Liver (tissue), 3 donors: ENCODE results near the gene WNT5A.

Experiments
- CTCF ChIP-seq: fragments of 150-350 bp; IDR thresholded peaks from 2 replicates; pipeline ENCODE4 v1.5.1; 2017; ENCODE audit warnings: improper control_type of control experiment, low read depth, low read length; ENCODE audit not compliant: missing input control
- EGR1 ChIP-seq, 2 donors: IDR thresholded peaks; 2 replicates each; pipeline ENCODE4 v1.6.1; 2016 to 2018; ENCODE audit warnings: antibody characterized with exemption in 2 of 2, low read depth in 2 of 2
- MAX ChIP-seq: IDR thresholded peaks from 2 replicates; pipeline ENCODE4 v1.6.1; 2016; ENCODE audit warnings: antibody characterized with exemption
- RAD21 ChIP-seq, 2 donors: IDR thresholded peaks; 2 replicates each; pipeline ENCODE4 v1.6.1; 2016; ENCODE audit warnings: antibody characterized with exemption in 2 of 2, mild to moderate bottlenecking in 2 of 2
- REST ChIP-seq: IDR thresholded peaks from 2 replicates; pipeline ENCODE4 v1.6.1; 2016; ENCODE audit warnings: antibody characterized with exemption, mild to moderate bottlenecking
- TAF1 ChIP-seq: conservative IDR thresholded peaks from 2 replicates; pipeline ENCODE4 v1.6.1; 2016; ENCODE audit warnings: antibody characterized with exemption, mild to moderate bottlenecking
- YY1 ChIP-seq: IDR thresholded peaks from 2 replicates; pipeline ENCODE4 v1.6.1; 2016; ENCODE audit warnings: antibody characterized with exemption, mild to moderate bottlenecking
- donor health status: healthy.
- donor health status: healthy.

GRCh38 chr3:55474213-55474632 lies 12.9 kb downstream of the WNT5A start:
- TF ChIP-seq CTCF: no peak
- TF ChIP-seq TAF1: no peak
- TF ChIP-seq YY1: no peak
- TF ChIP-seq REST: no peak
- TF ChIP-seq MAX: no peak
- no peak for TF ChIP-seq EGR1 (IDR thresholded peaks at IDR 0.05; ENCODE audit: low read depth in 2 of 2)
- no peak for TF ChIP-seq RAD21 (IDR thresholded peaks at IDR 0.05)
